Activated CD4-positive, CD25-positive, alpha-beta regulatory T cell treated with anti-CD3 and anti-CD28 coated beads, Interleukin-2, amount 50 U/mL, for 72 hours (primary cell): Measurements from ENCODE around the gene CHD9NB.
"Not testable (repeated sequence)": the region's sequence is repeated elsewhere in the genome, so short reads cannot be mapped to it uniquely, and the experiment has no call there.

Source experiments
- DNase-seq: peaks from one replicate; pipeline ENCODE4 v3.0.0; 2021

The CHD9NB gene

DNA sequence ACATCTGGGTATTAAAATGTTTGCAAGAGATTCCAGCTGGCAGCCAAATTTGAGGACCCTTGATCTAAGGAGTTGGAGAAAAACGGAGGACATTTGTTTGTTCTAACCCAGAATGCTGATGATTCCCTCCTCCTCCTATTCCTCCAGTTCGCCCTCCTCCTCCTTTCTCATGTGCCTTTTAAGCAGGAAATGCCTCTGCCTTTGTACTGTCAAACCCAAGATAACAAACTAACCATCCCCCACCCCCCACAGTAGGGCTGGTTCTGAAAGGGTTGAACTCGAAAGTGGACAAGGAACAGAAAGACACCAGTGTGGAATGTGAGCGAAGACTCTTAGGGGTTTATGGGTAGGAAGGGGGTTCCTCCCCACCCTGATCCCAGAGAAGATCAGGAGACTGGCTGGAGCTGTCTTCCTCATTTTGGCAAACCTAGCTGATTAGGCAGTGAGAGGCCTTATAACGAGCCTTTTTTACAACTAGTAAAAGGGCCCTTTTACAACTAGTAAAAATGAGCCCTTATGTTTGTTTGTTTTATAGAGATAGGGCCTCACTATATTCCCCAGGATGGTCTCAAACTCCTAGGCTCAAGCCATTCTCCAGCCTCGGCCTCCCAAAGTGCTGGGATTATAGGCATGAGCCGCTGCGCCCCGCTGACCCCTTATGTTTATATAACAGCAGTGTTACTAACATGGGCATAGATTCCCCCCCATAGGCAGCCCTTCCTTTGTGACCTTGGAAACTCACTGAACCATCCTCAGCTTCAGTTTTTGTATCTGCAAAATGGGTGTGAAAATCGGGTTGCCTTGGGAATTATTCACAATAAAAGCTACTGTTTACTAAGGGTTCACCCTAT is 3.1 kb upstream of the CHD9NB start:
- no peak for DNase-seq

- peak; percentile 77 for DNase-seq
Measured at GRCh38 chr16:53054670-53055485, 2.2 kb upstream of the CHD9NB start, which contains the start of gene CHD9. CHD9 (plus strand) TSS chr16:53054991; CDS start chr16:53156090, 101,099 bp downstream.

DNA sequence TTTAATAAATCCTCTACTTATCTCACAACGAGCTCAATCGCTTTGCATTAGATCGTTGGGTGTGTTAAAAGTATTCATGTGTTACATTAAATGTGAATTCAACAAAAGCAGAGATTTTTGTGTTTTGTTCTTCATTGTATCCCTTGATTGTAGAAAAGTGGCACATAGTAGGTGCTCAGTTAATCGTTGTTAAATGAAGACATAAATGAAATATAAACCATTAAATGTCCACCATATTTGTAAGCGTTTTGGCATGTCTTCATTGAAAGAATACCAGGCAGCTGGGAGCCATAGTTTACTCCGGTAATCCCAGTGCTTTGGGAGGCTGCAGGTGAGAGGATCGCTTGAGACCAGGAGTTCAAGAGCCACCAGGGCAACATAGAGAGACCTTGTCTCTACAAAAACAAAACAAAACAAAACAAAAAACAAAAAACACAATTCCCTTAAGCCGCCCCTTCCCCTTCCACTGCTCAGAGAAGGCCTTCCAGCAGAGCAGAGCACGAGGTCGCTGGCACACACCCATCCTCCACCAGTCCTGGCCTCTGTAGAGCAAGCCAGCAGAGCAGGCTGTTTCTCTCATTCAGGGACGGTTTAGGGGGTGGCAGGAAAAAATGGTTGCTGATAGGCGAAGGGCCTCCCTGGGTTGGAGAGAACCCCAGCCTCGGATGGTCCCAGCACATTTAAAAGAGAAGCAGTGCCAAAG is 1.4 kb upstream of the CHD9NB start:
- DNase-seq, result no peak

GRCh38 chr16:53051255-53051654 is 1.4 kb downstream of the CHD9NB start:
- DNase-seq, result not testable (repeated sequence)

GRCh38 chr16:53048139-53048915 is 4.4 kb downstream of the CHD9NB start:
- DNase-seq, result no peak

GRCh38 chr16:53047515-53047914 is 5.2 kb downstream of the CHD9NB start:
- not testable (repeated sequence) for DNase-seq

- DNase-seq, result no peak
Measured at GRCh38 chr16:53045341-53046220, 7.1 kb downstream of the CHD9NB start.

DNA sequence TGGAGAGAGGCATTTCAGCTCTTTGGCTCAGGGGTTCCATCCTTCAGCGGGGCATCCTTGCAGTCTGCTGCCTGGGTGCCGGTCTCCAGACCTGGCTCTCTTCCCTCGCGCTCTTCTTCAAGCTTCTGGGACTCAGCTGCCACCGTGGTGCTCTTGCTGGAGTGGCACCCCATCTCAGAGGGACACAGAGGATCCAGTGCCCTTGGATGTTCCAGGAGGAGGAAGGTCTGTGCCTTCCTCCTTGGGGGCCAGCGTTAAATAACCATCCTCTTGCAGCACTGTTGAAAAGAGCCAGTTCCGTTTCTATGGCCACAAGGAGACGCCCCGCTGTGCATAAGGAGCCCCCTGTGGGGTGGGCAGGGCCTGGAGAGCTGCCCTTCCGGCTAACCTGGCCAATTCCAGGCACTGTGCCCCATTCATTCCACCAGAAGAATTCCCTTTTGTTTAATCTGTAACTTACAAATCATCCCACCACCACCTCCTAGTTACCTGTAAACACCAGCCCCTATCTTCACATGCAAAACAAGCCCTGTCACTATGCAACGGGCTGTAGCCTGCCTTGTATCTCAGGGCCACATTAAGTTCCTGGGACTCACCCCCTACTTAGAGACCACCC is 8.6 kb downstream of the CHD9NB start:
- DNase-seq, result no peak

DNA sequence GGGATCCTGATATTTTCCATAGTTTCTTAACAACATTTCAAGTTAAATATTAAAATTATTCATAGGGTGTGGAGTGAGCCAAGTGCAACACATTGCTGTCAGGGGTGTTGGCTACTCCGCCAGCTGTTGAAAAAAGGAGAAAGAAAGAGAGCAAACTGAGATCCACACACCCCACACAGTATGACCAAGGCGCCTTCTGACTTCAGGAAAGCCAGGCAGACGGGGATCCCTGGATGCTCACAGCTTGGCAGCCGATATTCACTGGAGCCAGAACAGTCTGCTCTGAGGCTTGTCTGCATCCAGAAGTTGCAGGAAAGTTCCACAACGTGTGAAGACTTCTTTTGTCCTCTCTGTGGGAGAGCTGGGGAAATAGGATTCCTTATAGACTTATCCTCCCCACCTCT is 9.3 kb downstream of the CHD9NB start:
- no peak for DNase-seq

GRCh38 chr16:53042235-53042701 is 10.4 kb downstream of the CHD9NB start:
- no peak for DNase-seq

DNA sequence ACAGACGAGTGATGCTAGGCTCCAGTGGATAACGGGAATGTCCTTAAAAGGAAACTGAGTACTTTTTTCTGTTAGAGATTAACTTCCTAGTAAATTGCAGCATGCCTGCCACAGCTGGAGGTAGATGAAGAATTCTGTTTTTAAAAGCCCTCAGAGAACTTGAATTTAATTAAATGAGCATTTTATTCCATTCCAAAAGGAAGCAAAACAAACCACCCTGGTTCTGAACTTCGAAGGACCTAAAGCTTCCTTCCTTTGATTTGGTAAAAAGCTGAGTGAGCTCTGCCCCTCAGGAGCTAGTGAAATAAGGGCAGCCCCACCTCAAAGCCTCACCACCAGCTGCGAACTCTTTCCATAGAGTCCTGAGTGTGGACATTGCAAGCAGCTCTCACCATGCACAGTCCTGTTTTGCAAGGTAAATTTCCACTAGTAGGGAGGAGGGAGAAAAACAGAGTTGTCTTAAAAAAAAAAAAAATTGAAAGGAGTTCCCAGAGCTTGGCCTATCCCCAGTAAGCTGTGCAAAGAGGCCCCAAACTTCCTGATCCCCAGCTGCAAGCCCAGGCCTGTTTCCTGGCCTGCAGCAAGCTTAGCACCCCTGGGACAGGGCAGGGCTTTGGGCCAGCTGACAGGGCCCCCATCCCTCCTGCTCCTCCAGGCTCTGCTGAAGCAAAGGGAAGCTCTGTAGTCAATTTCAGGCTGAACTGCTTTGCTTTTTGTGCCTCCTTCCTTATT is 11.2 kb downstream of the CHD9NB start:
- DNase-seq, result no peak

GRCh38 chr16:53040788-53041187 is 11.9 kb downstream of the CHD9NB start:
- no peak for DNase-seq

- not testable (repeated sequence) for DNase-seq
Measured at GRCh38 chr16:53036711-53037110, 16.0 kb downstream of the CHD9NB start.

GRCh38 chr16:53036066-53036465 is 16.6 kb downstream of the CHD9NB start:
- DNase-seq, result no peak

GRCh38 chr16:53035176-53035942 is 17.3 kb downstream of the CHD9NB start:
- DNase-seq, result no peak

GRCh38 chr16:53034306-53034705 is 18.4 kb downstream of the CHD9NB start:
- DNase-seq, result no peak

DNA sequence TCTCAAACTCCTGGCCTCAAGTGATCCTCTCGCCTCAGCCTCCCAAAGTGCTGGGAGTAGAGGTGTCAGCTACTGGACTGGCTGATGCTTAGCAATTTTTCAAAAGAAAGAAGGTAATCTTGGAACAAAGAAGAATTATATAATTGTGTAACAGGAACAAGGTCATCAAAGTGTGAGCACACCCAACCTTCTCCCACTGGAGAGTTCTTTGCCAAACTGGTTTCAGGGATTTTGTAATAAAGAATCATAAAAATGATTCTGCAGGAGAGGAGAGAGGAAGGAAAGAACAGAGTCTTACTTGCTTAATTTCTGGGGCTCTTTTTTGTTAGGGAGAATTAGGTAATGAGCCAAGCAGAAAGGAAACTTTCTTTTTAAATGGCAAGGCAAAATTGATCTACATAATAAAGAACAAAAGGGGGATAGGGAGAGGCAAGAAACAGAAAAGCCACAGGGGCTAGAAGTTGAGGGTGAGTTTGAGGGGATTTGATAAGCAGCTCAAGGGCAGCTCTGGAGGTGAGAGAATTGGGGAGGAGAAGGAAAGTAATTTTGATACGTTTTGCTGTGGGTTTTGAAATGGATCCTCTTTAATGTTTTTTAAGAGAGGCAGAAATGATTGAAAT is 21.3 kb downstream of the CHD9NB start:
- DNase-seq, result no peak

DNA sequence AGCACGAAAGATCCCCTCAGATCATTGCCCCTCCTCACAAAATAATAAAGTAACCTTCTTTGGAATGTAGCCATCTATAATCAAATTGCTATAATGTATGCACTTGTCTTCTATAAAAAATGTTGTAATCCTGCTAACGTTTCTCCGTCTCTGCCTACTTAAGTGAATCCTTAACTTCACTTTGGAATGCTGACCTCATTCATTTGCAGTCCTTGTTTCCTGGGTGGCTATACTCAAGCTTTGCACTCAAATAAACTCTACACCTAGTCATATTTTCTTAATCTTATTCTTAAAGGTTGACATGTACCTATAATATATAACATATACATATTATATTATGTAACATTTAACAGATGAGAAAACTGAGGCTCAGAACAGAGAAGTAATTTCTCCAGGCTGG is 22.7 kb downstream of the CHD9NB start:
- no peak for DNase-seq

DNA sequence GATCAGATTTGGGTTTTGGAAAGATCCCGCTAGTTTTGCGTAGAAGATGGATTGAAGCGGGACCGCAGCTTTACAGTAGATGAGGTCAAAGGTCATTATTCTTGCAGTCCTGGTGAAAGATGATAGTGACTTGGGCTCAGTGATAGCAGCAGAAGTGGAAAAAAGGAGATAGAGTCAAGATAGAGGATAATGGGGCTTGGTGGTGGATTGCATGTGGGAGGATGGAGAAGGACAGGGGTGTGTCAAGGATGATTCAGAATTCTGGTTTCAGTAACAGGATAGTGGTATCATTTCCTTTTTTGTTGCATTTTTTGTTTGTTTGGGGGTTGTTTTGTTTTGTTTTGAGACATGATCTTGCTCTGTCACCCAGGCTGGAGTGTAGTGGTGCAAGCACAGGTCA is 28.7 kb downstream of the CHD9NB start:
- no peak for DNase-seq
